ENCODE results near the gene TST. TPM values are rescaled to one million over a fixed set of nuclear protein-coding genes. Genes with fewer than 3 reads are reported as not detected.

Gene TST
- total RNA-seq, 1 experiment from 2014 or later, result 165 TPM

DNA sequence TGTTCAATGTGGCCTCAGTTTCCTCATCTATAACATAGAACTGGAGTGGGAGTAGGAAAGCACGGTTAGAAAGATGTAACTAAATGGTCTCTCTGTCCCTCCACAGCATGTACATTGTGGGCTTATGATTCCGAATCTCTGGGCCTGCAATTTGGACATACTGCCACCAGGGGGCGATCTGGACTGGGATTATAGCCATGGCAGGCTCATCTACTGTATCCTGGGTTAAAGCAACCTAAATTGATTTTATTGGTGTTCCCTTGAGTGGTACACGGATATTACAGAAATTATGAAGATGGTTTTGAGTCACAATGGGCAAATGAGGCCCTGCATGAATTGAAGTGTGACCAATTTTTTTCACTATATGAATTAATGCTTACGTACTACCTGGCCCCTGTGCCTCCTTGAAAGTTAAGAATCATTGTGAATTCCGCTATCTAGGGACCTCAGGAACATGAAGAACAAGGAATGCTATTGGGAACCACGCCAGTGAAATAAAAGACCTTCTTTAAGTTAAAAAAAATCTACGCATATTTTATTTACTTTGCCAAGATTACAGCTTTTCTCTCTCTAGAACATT is 32.9 kb downstream of the TST start:
- peak; percentile 58 for DNase-seq (ENCODE audit: low spot score)

DNA sequence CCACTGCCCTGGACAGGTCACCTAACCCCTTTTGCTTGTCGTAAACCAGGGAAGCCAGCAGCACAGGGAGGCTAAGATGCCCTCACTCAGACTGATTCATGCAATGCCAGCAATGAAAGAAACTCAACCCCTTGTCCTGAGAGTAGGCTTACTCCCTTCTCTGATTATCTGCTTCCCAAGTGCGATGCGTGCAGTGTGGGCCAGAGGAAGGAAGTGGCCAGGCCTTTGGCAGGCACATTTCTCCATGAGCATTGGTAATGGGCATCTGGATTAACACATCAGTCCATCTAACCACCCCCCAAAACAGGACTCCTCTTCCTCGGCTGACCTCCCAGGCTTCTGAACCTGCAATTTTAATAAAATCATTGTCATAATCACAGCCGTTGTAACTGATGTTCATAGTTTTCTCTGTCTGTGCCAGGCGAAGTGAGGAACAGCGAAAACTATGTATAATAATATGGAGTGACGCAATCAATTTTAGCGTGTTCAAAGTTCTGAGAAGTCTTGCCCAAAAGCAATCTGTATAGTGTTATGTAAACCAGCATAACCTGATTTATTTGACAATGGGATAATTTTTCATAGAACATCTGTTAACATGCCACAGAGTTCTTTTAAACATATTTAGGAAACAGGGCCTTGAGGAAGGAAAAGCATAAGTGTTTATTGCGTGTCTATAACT is 33.9 kb downstream of the TST start:
- no peak for DNase-seq (ENCODE audit: low spot score)

DNA sequence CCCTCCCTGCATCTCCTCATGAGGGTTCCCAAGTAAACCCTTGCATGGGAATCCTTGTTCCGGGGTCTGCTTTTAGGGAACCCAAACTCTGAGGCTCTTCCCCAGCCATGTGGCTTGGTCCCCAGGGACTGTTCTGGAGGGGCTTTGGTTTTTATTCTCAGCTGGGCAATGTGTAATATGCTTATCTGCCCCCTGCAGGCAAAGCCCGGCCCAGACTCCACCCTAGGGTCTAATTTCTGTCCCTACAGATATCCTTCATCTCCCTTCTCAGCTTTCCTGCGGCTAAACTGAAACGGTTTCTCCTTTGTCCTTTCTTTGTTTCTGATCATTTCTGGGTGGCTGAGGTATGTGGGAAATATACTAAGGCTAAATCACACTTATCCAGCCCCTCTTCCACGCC is 37.1 kb downstream of the TST start:
- no peak for DNase-seq (ENCODE audit: low spot score)

DNA sequence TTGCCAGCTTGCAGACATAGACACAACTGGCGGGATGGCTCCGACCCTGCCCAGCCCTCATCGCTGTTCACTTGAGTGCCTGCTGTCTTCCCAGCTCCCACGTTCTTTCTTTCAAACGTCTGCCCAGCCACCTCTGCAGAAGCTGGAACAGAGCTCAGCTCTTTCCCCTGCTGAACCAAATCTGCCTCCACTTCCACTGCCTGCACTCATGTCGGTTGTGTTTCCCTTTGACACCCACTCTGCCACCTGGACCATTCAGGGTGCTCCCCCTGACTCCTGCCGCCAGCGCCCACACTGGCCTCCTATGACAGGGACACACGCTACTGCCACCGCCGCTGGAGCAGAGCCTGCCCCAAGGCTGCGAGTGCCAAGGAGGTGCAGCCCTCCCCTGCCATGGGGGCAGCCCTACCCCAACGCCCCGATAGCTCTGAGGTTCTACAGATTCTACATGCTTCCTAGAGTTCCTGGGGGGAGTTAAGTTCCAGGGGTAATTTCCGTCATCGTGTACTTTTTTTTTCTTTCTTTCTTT is 37.9 kb downstream of the TST start:
- DNase-seq (ENCODE audit: low spot score), result no peak

DNA sequence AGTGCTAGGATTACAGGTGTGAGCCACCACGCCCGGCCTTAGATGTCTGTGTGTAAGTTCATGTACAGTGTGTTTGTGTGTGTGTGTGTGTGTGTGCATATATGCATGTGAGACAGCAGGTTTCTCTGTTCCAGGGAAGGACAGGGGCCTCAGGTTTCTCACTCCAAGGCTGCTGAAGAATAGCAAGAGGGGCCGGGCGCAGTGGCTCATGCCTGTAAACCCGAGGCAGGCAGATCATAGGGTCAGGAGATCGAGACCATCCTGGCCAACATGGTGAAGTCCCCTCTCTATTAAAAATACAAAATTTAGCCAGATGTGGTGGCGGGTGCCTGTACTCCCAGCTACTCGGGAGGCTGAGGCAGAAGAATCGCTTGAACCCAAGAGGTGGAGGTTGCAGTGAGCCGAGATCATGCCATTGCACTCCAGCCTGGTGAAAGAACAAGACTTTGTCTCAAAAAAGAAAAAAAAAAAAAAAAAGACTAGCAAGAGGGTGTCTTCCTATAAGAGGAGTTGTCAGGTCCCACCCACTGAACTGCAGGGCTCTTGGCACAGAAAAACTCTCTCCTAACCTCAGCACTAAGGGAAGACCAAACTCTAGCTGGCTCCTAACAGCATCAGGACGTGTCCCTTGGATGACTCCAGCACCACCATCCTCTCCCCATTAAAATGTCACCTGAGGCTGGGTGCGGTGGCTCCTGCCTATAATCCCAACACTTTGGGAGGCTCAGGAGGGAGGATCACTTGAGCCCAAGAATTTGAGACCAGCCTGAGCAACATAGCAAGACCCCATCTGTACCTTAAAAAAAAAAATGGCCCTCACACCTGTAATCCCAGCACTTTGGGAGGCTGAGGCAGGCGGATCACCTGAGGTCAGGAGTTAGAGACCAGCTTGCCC is 40.0 kb downstream of the TST start:
- DNase-seq (ENCODE audit: low spot score), result no peak

DNA sequence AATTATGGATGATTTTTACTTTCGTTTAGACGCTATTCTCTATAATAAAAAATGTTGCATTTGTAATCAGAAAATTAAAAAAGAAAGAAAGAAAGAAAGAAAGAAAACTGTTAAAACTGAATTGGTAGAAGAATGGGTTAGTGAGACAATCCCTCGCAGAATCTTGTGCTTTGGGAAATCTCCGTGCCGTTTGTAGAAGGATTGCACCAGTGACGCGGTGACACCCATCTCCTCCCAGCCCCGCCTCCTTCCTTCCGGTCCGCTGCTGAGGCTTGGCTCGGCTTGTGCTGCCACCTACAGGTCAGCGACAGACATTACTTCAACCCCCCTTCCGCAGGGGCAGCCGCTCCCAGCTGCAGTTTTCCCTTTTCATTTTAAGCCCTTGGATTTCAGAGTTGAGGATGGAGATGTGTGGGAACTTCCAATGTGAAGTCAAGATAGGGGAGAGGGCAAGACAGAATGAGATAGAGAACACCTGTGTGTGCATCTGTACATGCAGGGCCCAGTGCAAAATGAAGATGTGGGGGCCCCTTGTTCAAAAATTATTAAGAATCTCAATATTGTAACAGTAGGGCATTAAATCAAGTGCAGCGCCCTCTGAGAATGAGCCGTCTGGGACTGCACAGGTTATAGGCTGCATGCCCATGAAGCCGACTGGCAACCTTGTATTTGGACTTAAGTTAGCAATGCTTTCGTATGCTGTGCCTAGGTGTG is 41.1 kb downstream of the TST start:
- DNase-seq (ENCODE audit: low spot score), result peak; percentile 78

DNA sequence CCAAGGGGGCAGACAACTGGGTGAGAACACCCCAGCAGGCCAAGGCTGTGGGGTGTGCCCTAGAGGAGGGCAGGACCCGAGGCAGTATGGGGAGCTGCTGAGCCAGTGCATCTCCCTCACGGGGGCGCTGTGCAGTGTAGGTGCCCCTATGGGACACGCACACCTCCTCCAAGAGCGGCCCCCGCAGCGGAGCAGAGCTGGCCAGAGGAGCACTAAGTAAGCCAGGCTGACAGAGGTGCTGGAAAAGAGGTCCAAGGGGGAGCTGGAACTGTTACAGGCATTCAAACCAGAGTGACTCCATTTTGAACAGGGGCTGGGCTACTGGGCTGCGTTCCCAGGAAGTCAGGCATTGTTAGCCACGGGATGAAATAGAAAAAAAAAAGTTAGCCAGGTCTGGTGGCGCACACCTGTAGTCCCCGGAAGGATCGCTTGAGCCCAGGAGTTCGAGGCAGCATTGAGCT is 41.8 kb downstream of the TST start:
- peak; percentile 52 for DNase-seq (ENCODE audit: low spot score)

DNA sequence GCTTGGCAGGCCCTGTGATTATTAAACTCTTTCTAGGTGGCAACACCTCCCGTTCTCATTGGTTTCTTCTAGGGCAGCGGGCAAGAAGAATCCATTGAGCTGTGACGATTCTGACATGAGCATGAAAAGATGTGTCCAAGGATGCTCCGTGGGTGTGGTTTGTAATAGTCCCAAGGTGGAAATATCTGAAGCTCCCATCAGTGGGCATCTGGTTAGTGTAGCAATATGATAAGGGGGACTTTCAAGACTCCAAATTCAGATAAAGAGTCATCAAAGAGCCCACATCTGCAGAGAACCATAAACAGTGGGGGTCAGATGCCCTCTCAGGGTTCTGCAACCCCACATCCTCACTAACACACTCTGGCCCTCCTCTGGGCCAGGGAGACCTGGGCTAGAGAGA is 42.6 kb downstream of the TST start:
- DNase-seq (ENCODE audit: low spot score), result no peak

DNA sequence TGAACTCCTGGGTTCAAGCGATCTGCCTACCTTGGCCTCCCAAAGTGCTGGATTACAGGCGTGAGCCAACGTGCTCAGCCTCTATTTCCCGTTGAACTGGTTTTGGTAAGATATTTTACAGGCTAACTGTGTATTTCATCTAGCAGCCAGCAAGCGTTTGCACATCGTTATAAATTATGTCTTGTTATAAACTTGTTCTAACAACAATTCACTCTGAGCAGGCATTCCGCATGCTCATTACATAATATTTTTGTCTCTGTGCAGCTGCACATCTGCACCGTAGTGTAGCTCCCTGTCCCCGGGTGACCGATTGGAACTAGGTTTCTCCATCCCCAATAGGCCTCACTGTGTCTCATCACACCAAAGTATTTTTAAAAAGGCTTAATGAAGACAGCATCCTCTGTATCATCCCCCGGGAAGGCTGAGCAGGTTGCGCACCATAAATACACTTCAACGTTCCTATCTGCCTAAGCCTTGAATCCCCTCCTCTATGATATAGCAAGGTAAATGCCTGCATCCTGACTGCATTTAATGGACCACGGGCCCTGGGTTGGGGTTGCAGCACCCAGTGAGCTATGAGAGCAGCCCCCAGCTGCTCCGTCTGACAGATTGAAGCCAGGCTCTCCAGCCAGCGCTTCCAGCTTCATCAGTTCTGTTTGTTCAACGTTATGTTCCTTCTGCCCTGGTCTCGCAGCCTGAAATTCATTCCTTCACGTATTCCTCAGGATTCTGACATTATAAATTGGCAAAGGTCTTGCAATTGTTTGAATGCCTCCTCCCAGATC is 47.7 kb downstream of the TST start:
- DNase-seq (ENCODE audit: low spot score), result no peak

DNA sequence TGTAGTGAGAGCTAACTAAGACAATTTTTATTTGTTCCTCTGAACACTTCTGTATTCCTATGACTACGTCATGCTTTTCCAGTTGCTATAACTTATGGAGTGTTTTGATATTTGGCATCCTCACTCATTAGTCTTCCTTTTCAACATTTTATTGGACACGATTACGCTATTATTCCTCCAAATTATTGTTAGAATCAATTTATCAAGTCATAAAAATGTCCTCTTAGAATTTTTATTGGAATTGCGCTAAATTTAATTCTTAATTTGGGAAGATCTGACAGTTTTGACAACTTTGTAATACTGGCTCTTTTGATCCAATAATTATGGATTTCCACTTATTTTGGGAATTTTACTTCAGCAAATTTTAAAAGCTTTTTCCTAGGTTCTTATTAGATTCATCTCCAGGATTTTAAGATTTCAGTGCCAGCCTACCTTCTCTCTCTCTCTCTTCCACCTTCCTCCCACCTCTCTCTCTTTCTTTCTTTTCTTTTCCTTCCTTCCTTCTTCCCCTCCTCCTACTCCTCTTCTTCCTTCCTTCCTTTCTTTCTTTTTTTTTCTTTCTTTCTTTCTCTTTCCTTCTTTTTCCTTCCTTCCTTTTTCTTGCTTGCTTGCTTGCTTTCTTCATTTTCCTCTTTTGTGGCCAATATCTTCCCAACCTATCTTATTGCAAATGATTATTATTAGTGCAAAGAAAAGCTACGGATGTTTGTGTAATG is 50.8 kb downstream of the TST start:
- no peak for DNase-seq (ENCODE audit: low spot score)

DNA sequence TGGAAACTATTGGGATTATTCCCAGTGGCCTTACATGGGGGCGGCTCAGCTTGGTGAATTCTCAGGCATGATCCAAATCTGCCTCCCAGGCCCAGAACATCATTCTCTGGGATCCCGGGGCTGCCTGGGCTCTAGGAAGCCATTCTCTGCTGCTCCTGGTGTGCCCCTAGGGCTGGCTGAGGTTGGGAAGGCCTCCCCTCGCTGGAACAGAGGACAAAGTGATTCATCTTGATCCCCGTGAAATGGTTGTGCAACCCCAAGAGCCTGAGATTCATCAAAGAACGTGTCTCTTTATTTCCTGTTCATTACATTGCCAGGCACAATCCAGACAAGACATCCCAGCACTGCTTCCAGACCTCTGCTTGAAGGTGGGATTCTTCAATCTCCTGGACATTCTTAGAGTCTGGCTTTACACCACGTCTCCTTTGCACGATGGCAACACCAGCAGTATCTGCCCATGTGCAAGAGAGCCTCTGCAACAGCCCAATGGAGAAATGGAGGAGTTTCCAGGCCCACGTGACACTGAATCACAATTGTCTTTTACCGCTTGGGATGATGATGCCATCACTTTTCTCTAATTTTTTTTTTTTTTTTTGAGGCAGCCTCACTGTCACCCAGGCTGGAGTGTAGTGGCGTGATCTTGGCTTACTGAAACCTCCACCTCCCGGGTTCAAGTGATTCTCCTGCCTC is 52.3 kb downstream of the TST start:
- no peak for DNase-seq (ENCODE audit: low spot score)

DNA sequence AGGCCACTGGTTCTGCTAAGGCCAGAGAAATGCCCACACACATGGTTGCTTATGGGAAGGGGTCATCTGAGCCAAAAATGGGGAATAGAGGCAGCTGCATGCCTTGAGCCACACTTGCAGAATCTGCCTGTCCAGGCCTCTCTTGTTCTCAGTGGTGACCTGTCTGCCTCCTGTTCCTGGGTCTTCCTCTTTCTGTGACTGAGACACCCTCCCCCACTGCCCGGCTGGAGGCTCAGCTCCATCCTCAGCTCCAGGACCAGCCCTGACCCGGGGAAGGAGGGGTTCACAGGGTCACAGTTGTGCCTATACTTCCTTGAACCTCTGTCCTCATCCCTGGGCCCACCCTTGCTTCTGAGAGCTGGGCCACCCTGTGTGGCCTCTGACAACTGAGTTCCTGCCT is 53.6 kb downstream of the TST start:
- DNase-seq (ENCODE audit: low spot score), result no peak

DNA sequence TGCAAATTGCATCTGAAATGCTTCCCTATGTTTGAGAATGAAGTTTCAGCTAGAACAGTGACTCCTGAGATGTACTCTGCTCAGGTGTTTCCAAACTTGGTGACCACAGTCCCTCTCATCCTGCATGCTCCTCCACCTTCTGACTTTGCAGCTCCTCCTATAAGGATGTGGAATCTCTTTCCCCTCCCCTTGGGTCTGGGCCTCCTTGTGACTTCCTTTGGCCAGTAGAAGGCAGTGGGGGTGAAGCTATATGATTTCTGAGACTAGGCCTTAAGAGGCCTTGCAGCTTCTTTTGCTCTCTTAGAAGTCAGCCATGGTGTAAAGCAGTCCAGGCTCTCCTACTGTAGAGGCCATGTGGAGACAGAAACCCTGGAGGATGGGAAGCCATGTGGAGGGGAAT is 55.1 kb downstream of the TST start:
- no peak for DNase-seq (ENCODE audit: low spot score)

DNA sequence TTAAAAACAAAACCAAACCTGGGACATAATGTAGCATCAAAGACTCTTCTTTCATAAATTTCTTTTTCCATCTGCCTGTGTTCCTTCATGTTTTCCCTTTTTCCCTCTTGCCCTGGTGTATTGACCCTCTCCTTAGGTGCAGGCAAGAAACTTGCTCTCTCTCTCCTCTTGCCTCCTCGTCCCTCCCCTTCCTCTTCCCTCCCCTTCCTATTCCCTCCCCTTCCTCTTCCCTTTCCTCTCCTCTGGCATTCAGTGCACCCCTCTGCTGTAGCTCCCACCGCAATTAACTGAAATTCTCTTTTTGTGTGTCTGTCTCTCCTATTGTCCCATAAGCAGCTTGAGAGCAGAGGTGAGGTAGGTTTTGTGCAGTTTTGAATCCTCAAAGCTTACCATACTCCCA is 55.9 kb downstream of the TST start:
- DNase-seq (ENCODE audit: low spot score), result no peak

DNA sequence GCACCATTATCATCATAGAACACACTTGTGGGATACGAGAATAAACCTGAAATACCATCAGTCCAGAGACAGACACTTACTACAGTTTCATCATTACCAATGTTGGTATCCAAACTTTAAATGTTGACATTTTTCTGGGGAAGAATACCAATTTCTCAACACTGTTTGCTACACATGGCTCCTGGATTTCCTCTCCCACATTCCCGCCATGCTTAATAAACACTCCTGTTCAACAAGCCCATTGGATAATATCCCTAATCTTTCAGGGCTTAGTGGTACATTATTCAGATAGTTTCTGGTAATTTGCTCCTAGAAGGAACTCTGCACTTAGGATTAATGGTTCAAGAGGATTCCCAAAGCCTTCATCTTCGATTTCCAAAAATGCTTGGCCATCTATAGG is 57.6 kb downstream of the TST start:
- no peak for DNase-seq (ENCODE audit: low spot score)
